Karpas-422 (cell line): ENCODE measurements around the gene VCL. TPM values are rescaled to one million over a fixed set of nuclear protein-coding genes. Genes with fewer than 3 reads are reported as not detected.
A peak's percentile ranks its signal among the peaks of the same experiment; 100 is the strongest.
"Not testable (repeated sequence)": the region's sequence is repeated elsewhere in the genome, so short reads cannot be mapped to it uniquely, and the experiment has no call there.

Experiments used
- DNase-seq: peaks from one replicate; pipeline ENCODE4 v3.0.0-alpha.2; 2015
- H2AFZ ChIP-seq: fragments of 200-600 bp; sonication (generic); 2 replicates; pipeline ENCODE4 v1.6.1; 2014; ENCODE audit warnings: antibody characterized with exemption, low read length, mixed read lengths
- H3K27ac ChIP-seq: fragments of 200-600 bp; sonication (generic); 2 replicates; pipeline ENCODE4 v1.5.1; 2014; ENCODE audit warnings: mild to moderate bottlenecking, low read length, moderate library complexity
- H3K27me3 ChIP-seq: fragments of 200-600 bp; sonication (generic); 2 replicates; pipeline ENCODE4 v1.6.1; 2014; ENCODE audit warnings: low read length, mixed read lengths
- H3K36me3 ChIP-seq: fragments of 200-600 bp; sonication (generic); 2 replicates; pipeline ENCODE4 v1.6.1; 2014; ENCODE audit warnings: low read length, mixed read lengths; ENCODE audit not compliant: insufficient read depth
- H3K4me1 ChIP-seq: fragments of 200-600 bp; sonication (generic); 2 replicates; pipeline ENCODE4 v1.6.1; 2014; ENCODE audit warnings: mild to moderate bottlenecking, low read length, mixed read lengths
- H3K4me2 ChIP-seq: fragments of 200-600 bp; sonication (generic); 2 replicates; pipeline ENCODE4 v1.6.1; 2014; ENCODE audit warnings: low read length, low read depth, mild to moderate bottlenecking; ENCODE audit not compliant: poor library complexity, severe bottlenecking
- H3K4me3 ChIP-seq: fragments of 200-600 bp; sonication (generic); 2 replicates; pipeline ENCODE4 v1.5.1; 2014; ENCODE audit warnings: mild to moderate bottlenecking, antibody characterized with exemption, low read length, mixed read lengths
- H3K79me2 ChIP-seq: fragments of 200-600 bp; sonication (generic); 2 replicates; pipeline ENCODE4 v1.6.1; 2014; ENCODE audit warnings: mild to moderate bottlenecking, low read length, mixed read lengths
- H3K9ac ChIP-seq: fragments of 200-600 bp; sonication (generic); 2 replicates; pipeline ENCODE4 v1.6.0; 2014; ENCODE audit warnings: low read length
- H3K9me2 ChIP-seq: fragments of 200-600 bp; sonication (generic), shearing (Covaris generic); replicated peaks from 2 replicates; pipeline ENCODE4 v1.6.0; 2014; ENCODE audit warnings: mild to moderate bottlenecking, low read length, moderate library complexity; ENCODE audit not compliant: insufficient read depth
- H3K9me3 ChIP-seq: fragments of 300-700, 200-600 bp; sonication (generic); 2 replicates; pipeline ENCODE4 v1.6.1; 2014; ENCODE audit warnings: low read length, mixed read lengths
- H4K20me1 ChIP-seq: fragments of 200-600 bp; sonication (generic); 2 replicates; pipeline ENCODE4 v1.6.1; 2014; ENCODE audit warnings: mild to moderate bottlenecking, antibody characterized with exemption, low read length, low read depth; ENCODE audit not compliant: insufficient read depth
- total RNA-seq: library from RNA; depleted of rRNA; stranded (reverse); fragments of >200 nt; shearing (Covaris generic); gene quantifications from 2 replicates; pipeline ENCODE4 v1.2.3, GENCODE V29; 2014; ENCODE audit warnings: low replicate concordance

VCL gene
- total RNA-seq, 1 experiment from 2014 or later: 37.6 TPM

- Histone ChIP-seq H3K79me2 (peaks cover 91% of the 10 kb centered on the region), H3K9me2 (no peaks in the 10 kb centered on the region), H3K4me1 (peaks cover 45% of the 10 kb centered on the region), H3K4me2 (no peak overlapping the region), H3K9me3 (no peaks in the 10 kb centered on the region), H3K27me3 (no peaks in the 10 kb centered on the region), H3K36me3 (no peaks in the 10 kb centered on the region), H2AFZ (no peak overlapping the region), H3K27ac (peak overlapping the region; percentile 8), H3K4me3 (no peak overlapping the region), H3K9ac (no peak overlapping the region), H4K20me1 (no peaks in the 10 kb centered on the region)
- DNase-seq: no peak
These were observed 25.2 kb downstream of the VCL start for GRCh38 chr10:74022926-74023629.

GRCh38 chr10:74024600-74024999, 26.7 kb downstream of the VCL start:
- Histone ChIP-seq H3K9me3 (no peaks in the 10 kb centered on the region), H3K27ac (no peak overlapping the region), H3K4me2 (no peak overlapping the region), H2AFZ (no peak overlapping the region), H3K27me3 (no peaks in the 10 kb centered on the region), H3K9ac (no peak overlapping the region), H3K36me3 (no peaks in the 10 kb centered on the region), H3K9me2 (no peaks in the 10 kb centered on the region), H3K79me2 (peaks cover 88% of the 10 kb centered on the region), H3K4me1 (peaks cover 44% of the 10 kb centered on the region), H4K20me1 (no peaks in the 10 kb centered on the region), H3K4me3 (no peak overlapping the region)
- DNase-seq: no peak

GRCh38 chr10:74025380-74025978, 27.6 kb downstream of the VCL start:
- no peaks in the 10 kb centered on the region for H3K9me2 ChIP-seq

GRCh38 chr10:74026428-74027015, 28.6 kb downstream of the VCL start:
- H3K79me2 ChIP-seq: peaks cover 88% of the 10 kb centered on the region
- H3K36me3 ChIP-seq: no peaks in the 10 kb centered on the region
- no peak overlapping the region for H3K9ac ChIP-seq
- H2AFZ ChIP-seq: no peak overlapping the region
- no peak overlapping the region for H3K4me3 ChIP-seq
- H4K20me1 ChIP-seq: no peaks in the 10 kb centered on the region
- H3K27me3 ChIP-seq: no peaks in the 10 kb centered on the region
- no peaks in the 10 kb centered on the region for H3K9me3 ChIP-seq
- peaks cover 39% of the 10 kb centered on the region for H3K4me1 ChIP-seq
- H3K27ac ChIP-seq: peak overlapping the region; percentile 40
- no peaks in the 10 kb centered on the region for H3K9me2 ChIP-seq
- DNase-seq: peak; percentile 62
- no peak overlapping the region for H3K4me2 ChIP-seq

More at GRCh38 chr10:74025380-74025978, 27.6 kb downstream of the VCL start:
- H3K27me3 ChIP-seq: no peaks in the 10 kb centered on the region
- H3K79me2 ChIP-seq: peaks cover 88% of the 10 kb centered on the region
- H4K20me1 ChIP-seq: no peaks in the 10 kb centered on the region
- no peak for DNase-seq
- peaks cover 47% of the 10 kb centered on the region for H3K4me1 ChIP-seq
- H3K9ac ChIP-seq: no peak overlapping the region
- no peak overlapping the region; the same call in 1 of the 2 replicates for H3K27ac ChIP-seq
- no peaks in the 10 kb centered on the region for H3K36me3 ChIP-seq
- H3K4me2 ChIP-seq: no peak overlapping the region
- no peak overlapping the region for H2AFZ ChIP-seq
- no peaks in the 10 kb centered on the region for H3K9me3 ChIP-seq
- H3K4me3 ChIP-seq: no peak overlapping the region

GRCh38 chr10:74027702-74028101, 29.8 kb downstream of the VCL start:
- no peak overlapping the region for H3K4me3 ChIP-seq
- no peaks in the 10 kb centered on the region for H3K9me2 ChIP-seq
- 0 out of 2 replicates have a peak overlapping the region, but pooled peaks have one; percentile 18 for H3K27ac ChIP-seq
- no peaks in the 10 kb centered on the region for H4K20me1 ChIP-seq
- H3K4me2 ChIP-seq: no peak overlapping the region
- H3K79me2 ChIP-seq: peaks cover 83% of the 10 kb centered on the region
- H3K36me3 ChIP-seq: no peaks in the 10 kb centered on the region
- no peak for DNase-seq
- no peak overlapping the region for H3K9ac ChIP-seq
- no peaks in the 10 kb centered on the region for H3K9me3 ChIP-seq
- peaks cover 35% of the 10 kb centered on the region for H3K4me1 ChIP-seq
- no peak overlapping the region for H2AFZ ChIP-seq
- H3K27me3 ChIP-seq: no peaks in the 10 kb centered on the region

- no peaks in the 10 kb centered on the region for H3K27me3 ChIP-seq
- peaks cover 46% of the 10 kb centered on the region for H3K4me1 ChIP-seq
- no peak for DNase-seq
- peaks cover 79% of the 10 kb centered on the region for H3K79me2 ChIP-seq
- H3K9me3 ChIP-seq: no peaks in the 10 kb centered on the region
- H4K20me1 ChIP-seq: no peaks in the 10 kb centered on the region
- H3K9ac ChIP-seq: no peak overlapping the region
- H3K9me2 ChIP-seq: no peaks in the 10 kb centered on the region
- H3K4me2 ChIP-seq: no peak overlapping the region
- no peaks in the 10 kb centered on the region for H3K36me3 ChIP-seq
- H3K4me3 ChIP-seq: no peak overlapping the region
- H2AFZ ChIP-seq: no peak overlapping the region
- H3K27ac ChIP-seq: 0 out of 2 replicates have a peak overlapping the region, but pooled peaks have one; percentile 2
These were observed 32.0 kb downstream of the VCL start for GRCh38 chr10:74029943-74030342.

- not testable (repeated sequence) for H3K9ac ChIP-seq, H3K4me2 ChIP-seq, H3K9me3 ChIP-seq, H3K27me3 ChIP-seq, DNase-seq, H3K4me3 ChIP-seq, H3K36me3 ChIP-seq, H4K20me1 ChIP-seq, H3K9me2 ChIP-seq, H3K27ac ChIP-seq, H2AFZ ChIP-seq
- Histone ChIP-seq H3K4me1 (peaks cover 37% of the 10 kb centered on the region), H3K79me2 (peaks cover 67% of the 10 kb centered on the region)
These were observed 34.3 kb downstream of the VCL start for GRCh38 chr10:74032208-74032607.

- no peak overlapping the region for H3K4me2 ChIP-seq
- H4K20me1 ChIP-seq: no peaks in the 10 kb centered on the region
These were observed 35.2 kb downstream of the VCL start for GRCh38 chr10:74032900-74033655.

More at GRCh38 chr10:74032900-74033655, 35.2 kb downstream of the VCL start:
- Histone ChIP-seq H3K4me1 (peaks cover 42% of the 10 kb centered on the region), H3K27ac (peak overlapping the region; percentile 44), H3K79me2 (peaks cover 63% of the 10 kb centered on the region), H3K36me3 (no peaks in the 10 kb centered on the region), H3K9ac (no peak overlapping the region), H3K9me2 (no peaks in the 10 kb centered on the region), H3K9me3 (no peaks in the 10 kb centered on the region), H3K4me3 (no peak overlapping the region), H2AFZ (no peak overlapping the region), H3K27me3 (no peaks in the 10 kb centered on the region)
- no peak for DNase-seq
